CD4-positive, CD25-positive, alpha-beta regulatory T cell (primary cell): ENCODE data around the gene ACADVL. TPM values are rescaled to one million over a fixed set of nuclear protein-coding genes. Genes with fewer than 3 reads are reported as not detected.

ENCODE experiments used
- ATAC-seq, 2 donors: fragments of 150-1000 bp; cut with Tn5 transposase; one replicate each; pipeline ENCODE4 v1.10.0; 2021; ENCODE audit warnings: low read depth in 2 of 2, moderate number of reproducible peaks in 2 of 2, moderate library complexity in 1 of 2
- DNase-seq, 3 donors: peaks; one replicate each; pipeline versions ENCODE4 v3.0.0 to v3.0.0-alpha.2; 2012 to 2022; ENCODE audit warnings: mixed read lengths in 1 of 3
- H3K27ac ChIP-seq: one replicate; pipeline ENCODE4 v1.7.0; 2013; ENCODE audit warnings: mild to moderate bottlenecking, low read length; ENCODE audit not compliant: insufficient read depth, poor library complexity, severe bottlenecking
- H3K27me3 ChIP-seq: one replicate; pipeline ENCODE4 v1.7.0; 2013; ENCODE audit warnings: low read length; ENCODE audit not compliant: control insufficient read depth, insufficient read depth
- H3K36me3 ChIP-seq: one replicate; pipeline ENCODE4 v1.7.0; 2013; ENCODE audit warnings: mild to moderate bottlenecking, low read length, moderate library complexity; ENCODE audit not compliant: control insufficient read depth, insufficient read depth
- H3K4me1 ChIP-seq: 2 replicates; pipeline ENCODE4 v1.7.0; 2013; ENCODE audit warnings: mild to moderate bottlenecking, low read length; ENCODE audit not compliant: insufficient read depth, control insufficient read depth, poor library complexity, severe bottlenecking
- H3K4me3 ChIP-seq: one replicate; pipeline ENCODE4 v1.7.0; 2013; ENCODE audit warnings: low read depth, mild to moderate bottlenecking, low read length, moderate library complexity
- H3K9me3 ChIP-seq, 2 experiments: 1 replicate in 1 of 2; 2 replicates in 1 of 2; pipeline ENCODE4 v1.7.0; 2013; ENCODE audit warnings: low read length in 2 of 2, mild to moderate bottlenecking in 1 of 2, moderate library complexity in 1 of 2; ENCODE audit not compliant: control insufficient read depth in 2 of 2
- H3K27ac Mint-ChIP-seq, 3 donors: one replicate each; pipeline ENCODE4 v1.8.0; 2020 to 2022; ENCODE audit warnings: mild to moderate bottlenecking in 3 of 3, mixed read lengths in 3 of 3, moderate library complexity in 2 of 3
- H3K27me3 Mint-ChIP-seq: one replicate; pipeline ENCODE4 v1.8.0; 2022; ENCODE audit warnings: mild to moderate bottlenecking, mixed read lengths
- H3K36me3 Mint-ChIP-seq: one replicate; pipeline ENCODE4 v1.8.0; 2020; ENCODE audit warnings: mixed read lengths
- H3K4me1 Mint-ChIP-seq, 4 donors: one replicate each; pipeline ENCODE4 v1.8.0; 2020 to 2022; ENCODE audit warnings: mixed read lengths in 4 of 4, mild to moderate bottlenecking in 1 of 4
- H3K4me3 Mint-ChIP-seq, 4 donors: one replicate each; pipeline ENCODE4 v1.8.0; 2020 to 2022; ENCODE audit warnings: mild to moderate bottlenecking in 4 of 4, mixed read lengths in 4 of 4, moderate library complexity in 3 of 4
- H3K9me3 Mint-ChIP-seq, 7 donors: one replicate each; pipeline ENCODE4 v1.8.0; 2020 to 2022; ENCODE audit warnings: mixed read lengths in 7 of 7, mild to moderate bottlenecking in 3 of 7, moderate library complexity in 2 of 7
- polyA plus RNA-seq, 4 donors: library from polyadenylated mRNA; unstranded; fragments of 300-500 nt; fragmentation: Illumina TruSeq; gene quantifications; one replicate each; pipeline ENCODE4 v1.2.3, GENCODE V29; 2021
- total RNA-seq: library from RNA; stranded (reverse); gene quantifications from one replicate; pipeline ENCODE4 v1.2.3, GENCODE V29; 2022

Gene ACADVL
- total and polyA plus RNA-seq, 5 donors from 2014 or later = 73.6 to 277 (median 86.1) TPM

- peak overlapping the region; percentile 89 to 97 (median 94) for H3K4me3 Mint-ChIP-seq
- H3K4me1 Mint-ChIP-seq = peaks cover 18 to 67% (median 43%) of the 10 kb centered on the region in 4 donors
- peak overlapping the region; percentile 81 for H3K27ac ChIP-seq
- no peaks in the 10 kb centered on the region for H3K9me3 ChIP-seq
- peaks cover 23% of the 10 kb centered on the region for H3K36me3 ChIP-seq
- H3K4me1 ChIP-seq = peaks cover 44% of the 10 kb centered on the region
- H3K27me3 ChIP-seq = no peaks in the 10 kb centered on the region
- H3K9me3 Mint-ChIP-seq = peaks cover 0 to 1% (median 0%) of the 10 kb centered on the region in 7 donors
- no peak for DNase-seq
- peaks cover 21% of the 10 kb centered on the region for H3K36me3 Mint-ChIP-seq
- ATAC-seq = no peak
- no peaks in the 10 kb centered on the region for H3K27me3 Mint-ChIP-seq
- no peak overlapping the region for H3K4me3 ChIP-seq
- peak overlapping the region in 1 of 3 donors; percentile 29 for H3K27ac Mint-ChIP-seq
Measured at GRCh38 chr17:7235693-7236665, 16.2 kb downstream of the ACADVL start.

DNA sequence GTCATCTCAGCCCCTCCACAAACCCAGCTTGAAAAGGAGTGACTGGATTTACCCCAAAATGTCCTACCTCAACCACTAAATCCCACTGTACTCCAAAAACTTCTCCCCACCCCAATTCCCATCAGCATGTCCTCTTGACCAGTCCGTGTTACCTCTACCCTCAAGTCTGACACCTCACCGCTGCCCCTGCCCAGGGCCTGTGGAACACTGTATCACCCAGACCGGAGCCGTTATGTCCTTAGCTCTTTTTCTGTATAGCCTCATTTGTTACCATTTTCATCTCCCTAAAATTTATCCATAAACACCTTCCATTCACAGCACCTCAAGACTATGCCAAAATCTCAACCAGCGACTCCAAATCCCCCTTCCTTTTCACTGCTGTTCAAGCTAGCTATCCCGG is 17.1 kb downstream of the ACADVL start:
- no peaks in the 10 kb centered on the region for H3K27me3 ChIP-seq
- peaks cover 24% of the 10 kb centered on the region for H3K36me3 Mint-ChIP-seq
- H3K9me3 ChIP-seq = no peaks in the 10 kb centered on the region
- peaks cover 0 to 1% (median 0%) of the 10 kb centered on the region in 7 donors for H3K9me3 Mint-ChIP-seq
- H3K27ac ChIP-seq = peak overlapping the region; percentile 90
- H3K27me3 Mint-ChIP-seq = no peaks in the 10 kb centered on the region
- H3K4me3 Mint-ChIP-seq = peak overlapping the region; percentile 92 to 97 (median 96)
- peaks cover 23% of the 10 kb centered on the region for H3K36me3 ChIP-seq
- H3K4me1 ChIP-seq = peaks cover 52% of the 10 kb centered on the region
- H3K4me1 Mint-ChIP-seq = peaks cover 18 to 72% (median 47%) of the 10 kb centered on the region in 4 donors
- no peak for DNase-seq
- H3K27ac Mint-ChIP-seq = peak overlapping the region; percentile 31 to 87 (median 44)
- ATAC-seq = no peak
- peak overlapping the region; percentile 37 for H3K4me3 ChIP-seq

DNA sequence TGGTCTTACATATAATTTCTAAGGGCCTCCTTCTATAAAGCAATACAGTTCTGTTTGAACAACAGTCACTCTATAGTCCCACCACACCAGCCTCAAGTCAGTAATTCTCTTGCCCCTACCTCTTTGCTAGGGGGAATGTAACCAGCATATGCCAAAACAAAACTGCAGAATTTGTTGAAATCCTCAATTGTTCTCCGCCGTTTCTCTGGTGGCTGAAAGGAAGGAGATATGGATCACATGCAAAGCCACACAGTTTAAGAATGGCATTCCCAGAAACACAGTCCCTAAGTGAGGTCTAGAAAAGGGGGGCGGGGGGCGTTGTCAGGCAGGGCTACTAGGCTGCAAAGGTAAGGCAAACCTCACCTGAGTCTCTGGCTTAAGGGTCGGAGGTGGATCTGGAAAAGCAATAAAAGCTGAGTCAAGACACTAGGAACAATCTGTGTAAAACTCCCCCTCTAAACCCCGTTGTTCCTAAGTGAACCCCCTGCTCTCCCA is 17.6 kb downstream of the ACADVL start:
- Mint-ChIP-seq H3K27ac (peak overlapping the region; percentile 31 to 87 (median 44)), H3K27me3 (no peaks in the 10 kb centered on the region), H3K4me1 (peaks cover 18 to 72% (median 44%) of the 10 kb centered on the region in 4 donors), H3K36me3 (peaks cover 19% of the 10 kb centered on the region), H3K9me3 (peaks cover 0 to 1% (median 0%) of the 10 kb centered on the region in 7 donors), H3K4me3 (peak overlapping the region; percentile 92 to 97 (median 96))
- peak overlapping the region; percentile 90 for H3K27ac ChIP-seq
- no peak for ATAC-seq
- H3K9me3 ChIP-seq = no peaks in the 10 kb centered on the region
- H3K4me1 ChIP-seq = peaks cover 56% of the 10 kb centered on the region
- peak overlapping the region; percentile 37 for H3K4me3 ChIP-seq
- no peaks in the 10 kb centered on the region for H3K27me3 ChIP-seq
- DNase-seq = no peak
- peaks cover 23% of the 10 kb centered on the region for H3K36me3 ChIP-seq

DNA sequence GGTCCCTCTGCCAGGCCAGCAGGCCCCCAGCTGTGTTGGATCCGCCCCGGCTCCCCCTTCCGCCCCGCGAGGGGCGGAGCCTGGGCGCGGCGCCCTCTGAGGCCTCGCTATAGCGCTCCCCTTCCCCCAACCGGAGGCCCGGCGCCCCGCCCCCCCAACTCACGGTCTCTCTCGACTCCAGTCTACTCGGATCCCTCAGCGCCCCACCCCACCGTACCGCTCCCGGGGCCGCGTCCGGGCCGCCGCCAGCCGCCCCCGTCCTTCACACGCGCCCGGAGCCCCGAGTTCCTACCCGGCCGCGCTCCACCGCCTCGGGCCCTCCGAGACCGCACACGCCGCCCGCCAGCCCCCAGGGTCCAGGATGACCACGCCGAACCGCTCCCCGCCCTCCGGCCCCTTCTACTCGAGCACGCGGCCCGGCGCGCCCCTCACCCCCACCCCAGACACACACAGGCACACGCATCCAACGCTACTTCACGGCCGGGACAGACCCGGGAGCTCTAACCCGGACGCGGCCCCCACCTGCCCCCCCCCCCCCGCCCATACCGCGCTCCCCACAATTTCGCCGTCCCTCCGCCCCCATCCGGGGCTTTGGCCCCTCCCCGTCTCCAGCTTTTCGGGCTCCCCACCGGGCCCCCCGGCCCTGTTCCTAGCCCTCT is 18.2 kb downstream of the ACADVL start:
- Histone ChIP-seq H3K27me3 (no peaks in the 10 kb centered on the region), H3K27ac (peak overlapping the region; percentile 90), H3K9me3 (no peaks in the 10 kb centered on the region), H3K4me1 (peaks cover 54% of the 10 kb centered on the region), H3K4me3 (peak overlapping the region; percentile 37), H3K36me3 (peaks cover 23% of the 10 kb centered on the region)
- Mint-ChIP-seq H3K9me3 (peaks cover 0 to 1% (median 0%) of the 10 kb centered on the region in 7 donors), H3K4me3 (peak overlapping the region; percentile 92 to 97 (median 96)), H3K36me3 (peaks cover 19% of the 10 kb centered on the region), H3K4me1 (peaks cover 24 to 71% (median 44%) of the 10 kb centered on the region in 4 donors), H3K27me3 (peaks cover 6% of the 10 kb centered on the region), H3K27ac (peak overlapping the region; percentile 31 to 87 (median 87))
- ATAC-seq = peak; percentile 22 to 30
- DNase-seq = peak; percentile 69 to 87 (median 76)

GRCh38 chr17:7238420-7239090 is 18.8 kb downstream of the ACADVL start:
- Histone ChIP-seq H3K9me3 (no peaks in the 10 kb centered on the region), H3K4me1 (peaks cover 52% of the 10 kb centered on the region), H3K27ac (peak overlapping the region; percentile 90), H3K36me3 (peaks cover 23% of the 10 kb centered on the region), H3K27me3 (no peaks in the 10 kb centered on the region), H3K4me3 (peak overlapping the region; percentile 77)
- DNase-seq = peak in 2 of 3 donors; percentile 35 to 66
- H3K36me3 Mint-ChIP-seq = peaks cover 23% of the 10 kb centered on the region
- peak overlapping the region; percentile 92 to 97 (median 96) for H3K4me3 Mint-ChIP-seq
- peaks cover 10% of the 10 kb centered on the region for H3K27me3 Mint-ChIP-seq
- peak overlapping the region; percentile 31 to 99 (median 96) for H3K27ac Mint-ChIP-seq
- peaks cover 20 to 69% (median 43%) of the 10 kb centered on the region in 4 donors for H3K4me1 Mint-ChIP-seq
- H3K9me3 Mint-ChIP-seq = peaks cover 0 to 1% (median 0%) of the 10 kb centered on the region in 7 donors
- ATAC-seq = no peak

- peaks cover 0 to 1% (median 0%) of the 10 kb centered on the region in 7 donors for H3K9me3 Mint-ChIP-seq
- H3K4me1 ChIP-seq = peaks cover 48% of the 10 kb centered on the region
- H3K36me3 ChIP-seq = peaks cover 27% of the 10 kb centered on the region
- peak within 1 kb of the TSS; percentile 90 for H3K27ac ChIP-seq
- H3K4me3 Mint-ChIP-seq = peak within 1 kb of the TSS; percentile 92 to 97 (median 96)
- peaks cover 20 to 65% (median 42%) of the 10 kb centered on the region in 4 donors for H3K4me1 Mint-ChIP-seq
- H3K27me3 ChIP-seq = no peaks in the 10 kb centered on the region
- peak within 1 kb of the TSS; percentile 77 for H3K4me3 ChIP-seq
- peak within 1 kb of the TSS; percentile 96 to 99 (median 98) for H3K27ac Mint-ChIP-seq
- peak; percentile 65 to 68 for ATAC-seq
- no peaks in the 10 kb centered on the region for H3K9me3 ChIP-seq
- peak; percentile 95 to 99 (median 96) for DNase-seq
- H3K36me3 Mint-ChIP-seq = peaks cover 25% of the 10 kb centered on the region
- peaks cover 10% of the 10 kb centered on the region for H3K27me3 Mint-ChIP-seq
Measured at GRCh38 chr17:7239091-7240027, 19.6 kb downstream of the ACADVL start, which contains the start of gene PHF23. Gene PHF23 (minus strand): TSS chr17:7239457. CDS start chr17:7239279, 178 bp downstream.
